ENCODE measurements around the gene IQSEC1. TPM values are rescaled to one million over a fixed set of nuclear protein-coding genes. Genes with fewer than 3 reads are reported as not detected.

Gene IQSEC1
- polyA plus RNA-seq, 4 donors: 27.2 to 45.5 (median 34.7) TPM

DNA sequence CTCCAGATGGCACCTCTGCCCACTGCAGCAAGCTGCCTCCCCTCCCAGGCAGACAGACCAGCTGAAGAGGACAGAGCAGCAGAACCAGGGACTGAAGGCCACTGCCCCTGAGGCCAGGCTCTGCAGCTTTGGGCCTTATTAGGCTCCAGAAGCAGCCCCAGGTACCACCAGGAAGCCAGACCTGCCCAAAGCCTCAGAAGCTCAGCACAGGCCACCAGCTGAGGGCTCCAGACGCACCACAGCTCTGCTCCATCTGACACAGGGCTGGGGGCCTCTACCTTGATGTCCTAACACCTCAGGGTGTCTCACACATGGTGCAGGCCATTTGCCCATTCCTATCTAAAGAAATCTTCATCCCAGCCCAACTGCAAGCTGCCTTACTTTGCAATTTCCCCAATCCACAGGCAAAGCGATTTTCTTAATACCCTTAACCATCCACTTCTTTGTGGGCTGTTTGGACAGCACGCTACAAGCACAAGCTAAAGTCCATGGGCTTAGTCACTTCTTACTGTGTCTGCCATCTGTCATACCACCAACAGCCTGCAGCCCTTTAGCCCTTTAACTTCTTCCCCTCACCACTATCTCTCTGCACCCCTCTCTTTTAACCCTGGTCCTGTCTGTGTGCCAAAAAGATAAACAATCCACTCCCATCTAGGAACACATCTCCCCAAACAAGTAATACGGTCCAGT, 112.1 kb downstream of the IQSEC1 start:
- no peak for DNase-seq (ENCODE audit: low read depth in 4 of 4, low spot score in 3 of 4)

DNA sequence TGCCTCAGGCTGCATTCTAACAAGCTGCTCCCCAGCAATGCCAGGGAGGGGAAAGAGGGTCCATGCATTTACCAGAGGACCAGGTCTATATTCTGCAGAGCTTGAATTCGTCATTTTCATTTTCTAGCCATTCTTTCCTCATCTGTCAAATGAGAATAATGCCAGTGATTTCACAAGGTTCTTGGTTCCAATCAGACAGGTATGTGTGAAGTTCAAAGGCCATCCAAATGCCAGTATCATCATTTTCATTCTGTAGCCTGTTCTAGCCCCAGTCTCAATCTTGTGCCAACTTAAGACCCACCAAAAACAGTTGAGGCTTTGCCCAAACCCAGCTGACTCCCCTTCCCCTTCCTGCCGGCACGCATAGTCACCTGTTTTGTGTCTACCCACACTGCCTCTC, 112.7 kb downstream of the IQSEC1 start:
- no peak for DNase-seq (ENCODE audit: low read depth in 4 of 4, low spot score in 3 of 4)

DNA sequence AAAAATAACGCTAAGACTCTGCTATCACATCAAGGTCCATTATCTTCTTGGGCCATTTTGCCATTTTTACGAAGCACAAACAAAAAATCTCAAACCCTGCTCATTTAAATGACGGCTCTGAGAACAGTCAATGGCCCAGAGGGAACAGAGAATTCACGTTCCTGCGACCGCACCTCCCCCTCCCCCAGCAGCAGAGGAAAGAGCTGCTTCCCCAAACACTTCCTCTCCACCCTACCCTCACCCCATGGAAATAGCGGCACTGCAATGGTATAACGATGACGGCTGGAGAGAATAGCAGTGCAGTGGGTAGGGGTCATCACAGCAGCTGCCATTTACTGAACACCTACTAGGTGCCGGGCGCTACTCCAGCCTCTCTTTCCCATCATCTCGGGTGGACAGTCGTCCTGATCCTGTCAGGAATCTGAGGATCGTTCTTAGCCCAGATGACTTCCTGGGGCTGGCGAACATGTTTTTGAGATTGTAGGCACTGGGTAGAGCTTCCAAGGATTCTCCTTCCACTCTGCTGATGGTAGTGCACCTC, 113.3 kb downstream of the IQSEC1 start:
- DNase-seq (ENCODE audit: low read depth in 4 of 4, low spot score in 3 of 4): no peak

DNA sequence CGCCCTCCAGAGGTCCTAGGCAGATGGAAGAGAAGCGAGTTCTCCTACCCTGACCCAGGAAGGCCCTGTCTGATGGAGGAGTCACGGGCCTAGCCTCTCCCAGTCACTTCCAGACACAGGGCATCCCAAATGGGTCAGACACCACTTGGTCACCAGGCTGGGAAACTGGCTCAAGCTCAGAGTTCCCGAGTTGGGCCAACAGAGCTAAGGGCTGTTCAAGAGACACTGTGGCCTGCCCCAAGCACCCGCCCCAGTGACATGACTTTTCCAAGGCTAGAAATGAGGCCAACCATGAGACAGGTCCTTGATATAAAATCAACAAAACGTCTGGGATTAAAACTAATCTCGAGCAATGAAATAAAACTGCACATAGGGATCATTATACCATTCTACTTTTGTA, 113.8 kb downstream of the IQSEC1 start:
- no peak for DNase-seq (ENCODE audit: low read depth in 4 of 4, low spot score in 3 of 4)

DNA sequence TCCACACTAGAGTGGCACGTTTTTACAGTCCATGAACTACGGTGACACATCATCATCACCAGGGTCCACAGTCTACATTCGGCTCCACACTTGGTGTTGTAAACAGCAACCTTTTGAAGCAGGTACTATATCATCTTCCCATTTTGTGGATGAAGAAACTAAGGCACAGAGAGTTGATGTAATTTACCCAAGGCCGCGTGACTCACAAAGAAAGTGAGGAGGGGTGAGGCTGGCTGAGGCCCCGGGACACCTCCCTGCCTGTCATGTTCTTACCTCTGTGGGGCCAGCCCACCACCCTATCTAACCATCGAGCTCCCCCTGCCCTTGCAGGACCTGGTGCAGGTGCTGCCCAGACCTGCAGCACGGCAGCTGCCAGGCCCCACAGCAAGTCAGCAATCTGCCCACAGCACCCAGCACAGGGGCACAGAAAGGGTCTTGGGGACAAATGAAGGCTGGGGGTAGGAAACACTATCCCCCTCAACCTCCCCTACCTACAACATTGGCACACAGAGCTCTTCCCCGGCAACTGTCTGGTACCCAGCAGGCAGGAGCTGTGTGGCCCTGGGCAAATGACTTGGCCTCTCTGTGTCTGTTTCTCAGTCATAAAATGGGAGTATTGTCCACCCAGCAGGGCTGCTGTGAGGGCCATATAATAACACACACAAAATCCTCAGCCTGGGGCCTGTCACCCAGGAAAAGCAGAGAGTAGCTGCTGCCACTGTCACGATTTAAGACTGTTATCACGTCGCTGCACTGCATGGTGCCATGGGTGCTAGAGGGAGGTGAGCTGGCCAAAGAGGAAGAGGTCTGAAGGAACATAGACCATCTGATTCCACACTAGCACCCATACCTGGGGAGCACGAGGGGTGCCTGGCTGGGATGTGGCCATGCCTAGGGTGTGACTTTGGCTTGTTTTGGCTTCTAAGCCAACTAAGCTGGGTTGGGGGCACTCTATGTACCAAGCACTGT, 115.1 kb downstream of the IQSEC1 start:
- no peak for DNase-seq (ENCODE audit: low read depth in 4 of 4, low spot score in 3 of 4)

DNA sequence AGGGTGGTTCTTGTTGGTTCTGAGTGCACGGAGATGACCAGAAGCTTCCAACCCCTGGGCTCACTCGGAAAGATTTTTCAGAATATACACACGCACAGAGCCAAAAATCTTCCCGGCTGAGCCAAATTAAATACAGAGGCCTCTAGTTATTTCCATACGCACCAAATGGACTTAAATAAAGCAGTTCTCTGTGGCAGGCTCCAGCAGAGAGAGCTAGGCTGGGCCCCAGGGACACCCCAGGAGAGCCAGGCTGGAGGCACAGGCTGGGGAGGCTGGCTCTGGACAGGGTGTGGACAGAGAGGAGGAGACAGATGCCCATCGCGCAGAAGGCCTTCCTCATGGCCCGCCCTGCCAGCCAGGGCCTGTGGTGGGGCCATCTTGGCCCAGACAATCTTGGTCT, 115.9 kb downstream of the IQSEC1 start:
- no peak for DNase-seq (ENCODE audit: low read depth in 4 of 4, low spot score in 3 of 4)

DNA sequence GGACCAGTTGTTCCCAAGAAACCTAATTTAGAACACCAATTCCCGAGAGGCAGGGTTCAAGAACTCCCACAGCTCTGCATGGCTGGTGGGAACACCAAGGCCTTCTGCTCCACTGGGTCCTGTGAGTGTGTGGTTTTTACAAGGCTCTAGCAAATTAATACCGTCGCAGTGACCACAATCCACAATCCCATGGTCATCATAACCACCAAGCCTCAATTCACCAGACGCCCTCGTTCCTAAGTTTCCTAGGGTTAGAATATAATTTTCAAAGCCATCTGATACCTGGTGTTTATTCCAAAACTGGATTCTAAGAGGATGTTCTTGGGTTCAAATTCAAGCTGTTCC, 116.9 kb downstream of the IQSEC1 start:
- no peak for DNase-seq (ENCODE audit: low read depth in 4 of 4, low spot score in 3 of 4)

DNA sequence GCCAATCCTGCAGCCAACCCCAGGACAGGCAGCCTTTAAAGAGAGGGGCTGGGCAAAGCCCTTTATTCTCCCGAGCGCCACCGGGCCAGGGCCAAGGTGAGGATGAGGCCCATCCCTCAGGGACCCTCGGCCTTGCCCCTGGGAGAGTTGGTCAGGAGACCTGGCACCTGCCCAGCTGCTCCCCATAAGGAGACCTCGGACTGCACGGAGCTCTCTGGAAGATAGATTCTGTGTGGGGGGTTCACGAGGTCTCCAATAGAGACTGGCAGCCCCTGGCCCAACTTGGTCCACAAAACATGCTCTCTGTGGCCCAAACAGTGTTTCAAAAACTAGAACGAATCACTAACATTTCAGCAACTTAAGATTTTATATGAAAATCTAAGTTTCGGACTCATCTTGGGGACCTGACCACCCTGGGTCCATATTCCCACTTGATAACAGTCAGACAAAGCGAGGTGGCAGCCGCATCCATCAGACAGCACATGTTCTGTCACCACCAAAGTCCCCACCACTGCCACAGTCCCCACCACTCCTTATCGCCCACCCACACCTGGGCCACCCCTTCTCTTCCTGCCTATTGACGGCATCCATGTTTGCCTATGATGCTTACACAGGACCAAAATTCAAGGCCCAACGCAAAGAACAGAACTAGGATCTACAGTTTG, 117.4 kb downstream of the IQSEC1 start:
- DNase-seq (ENCODE audit: low read depth in 4 of 4, low spot score in 3 of 4): no peak

DNA sequence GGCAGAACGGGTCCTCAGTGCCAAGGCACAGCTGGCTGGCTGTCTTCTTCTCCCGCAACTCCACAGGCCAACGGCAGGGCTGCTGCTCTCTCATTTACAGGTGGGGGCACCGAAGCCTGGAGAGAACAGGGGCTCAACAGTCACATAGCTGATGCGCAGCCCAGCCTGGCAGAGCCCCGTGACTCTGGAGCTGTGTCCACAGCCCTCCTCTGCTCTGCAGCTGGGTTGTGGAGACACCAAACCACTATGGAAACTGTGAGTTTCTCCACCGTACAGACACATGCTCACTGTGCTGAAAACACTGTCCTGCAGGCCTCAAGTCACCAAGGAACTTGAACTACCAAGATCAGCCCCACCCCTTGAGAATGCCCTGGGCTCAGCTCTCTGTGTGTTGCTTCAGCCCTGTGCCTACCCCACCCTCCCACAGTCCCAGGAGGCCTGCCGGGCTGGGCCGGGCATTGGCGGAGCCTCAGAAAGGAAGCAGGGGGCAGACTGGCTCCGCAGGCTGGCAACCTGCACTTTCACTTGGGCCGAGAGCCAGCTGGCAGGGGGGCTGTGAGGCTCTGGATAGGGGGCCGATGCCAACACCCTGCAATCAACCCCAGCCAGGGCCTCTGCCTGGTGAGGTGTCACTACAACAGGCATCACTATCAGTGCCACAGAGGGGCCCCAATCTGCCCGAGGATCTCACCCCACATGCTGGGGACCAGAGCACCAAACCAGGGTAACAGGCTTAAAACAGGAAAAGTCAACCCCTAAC, 118.2 kb downstream of the IQSEC1 start:
- DNase-seq (ENCODE audit: low read depth in 4 of 4, low spot score in 3 of 4): no peak

DNA sequence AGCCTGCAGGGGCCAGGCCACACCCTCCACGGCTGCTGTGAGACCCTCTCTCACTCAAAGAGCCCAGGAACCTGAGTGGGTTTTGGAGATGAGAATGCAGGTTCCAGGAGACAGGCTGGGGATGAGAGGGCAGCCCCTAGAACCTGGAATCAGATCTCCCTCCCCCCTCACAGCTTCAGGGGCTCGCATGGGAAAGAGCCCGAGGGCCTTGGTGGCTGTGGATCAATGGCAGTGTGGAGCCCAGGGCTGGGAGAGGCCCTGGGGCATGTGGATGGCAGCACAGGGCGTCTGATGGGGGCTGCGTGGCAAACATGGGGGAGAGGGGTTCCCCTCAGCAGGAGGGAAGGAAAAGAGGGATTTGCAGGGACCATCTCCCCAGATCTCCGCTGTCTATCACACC, 119.0 kb downstream of the IQSEC1 start:
- DNase-seq (ENCODE audit: low read depth in 4 of 4, low spot score in 3 of 4): no peak

DNA sequence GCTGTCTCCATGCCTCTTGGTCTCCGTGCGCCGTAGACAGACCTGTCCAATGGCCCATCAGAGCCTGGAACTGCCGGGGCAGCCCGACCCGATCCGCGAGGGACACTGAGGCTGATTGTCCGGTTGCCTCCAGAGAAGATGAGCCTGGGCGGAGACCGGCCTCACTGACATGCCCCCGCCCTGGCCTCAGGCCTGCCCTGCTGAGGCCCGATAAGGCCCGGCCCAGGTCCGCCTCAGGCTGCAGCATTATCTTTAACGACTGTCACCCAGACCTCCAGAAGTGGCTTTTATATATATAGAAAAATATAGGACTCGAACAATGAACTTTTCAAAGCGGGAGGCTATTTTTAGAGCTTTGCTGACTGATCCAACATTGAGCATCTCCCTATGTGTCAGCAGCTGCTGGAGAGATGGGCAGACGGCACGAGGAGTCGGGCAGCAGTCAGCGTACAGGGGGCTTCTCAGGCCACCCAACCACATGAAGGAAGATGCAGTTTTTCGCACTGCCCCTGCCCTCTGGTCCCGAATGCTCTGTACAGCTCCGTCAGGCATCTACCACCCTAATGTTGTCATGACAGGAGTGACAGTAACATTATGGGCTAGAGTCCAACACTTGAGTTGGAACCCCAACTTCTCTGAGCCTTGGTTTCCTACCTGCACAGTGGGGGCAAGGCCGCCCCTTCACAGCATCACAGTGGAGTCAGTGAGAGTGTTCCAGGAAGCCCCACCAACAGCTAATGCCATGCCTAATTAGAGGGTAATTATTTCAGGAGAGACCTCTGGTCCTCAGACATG, 119.8 kb downstream of the IQSEC1 start:
- DNase-seq (ENCODE audit: low read depth in 4 of 4, low spot score in 3 of 4): no peak

DNA sequence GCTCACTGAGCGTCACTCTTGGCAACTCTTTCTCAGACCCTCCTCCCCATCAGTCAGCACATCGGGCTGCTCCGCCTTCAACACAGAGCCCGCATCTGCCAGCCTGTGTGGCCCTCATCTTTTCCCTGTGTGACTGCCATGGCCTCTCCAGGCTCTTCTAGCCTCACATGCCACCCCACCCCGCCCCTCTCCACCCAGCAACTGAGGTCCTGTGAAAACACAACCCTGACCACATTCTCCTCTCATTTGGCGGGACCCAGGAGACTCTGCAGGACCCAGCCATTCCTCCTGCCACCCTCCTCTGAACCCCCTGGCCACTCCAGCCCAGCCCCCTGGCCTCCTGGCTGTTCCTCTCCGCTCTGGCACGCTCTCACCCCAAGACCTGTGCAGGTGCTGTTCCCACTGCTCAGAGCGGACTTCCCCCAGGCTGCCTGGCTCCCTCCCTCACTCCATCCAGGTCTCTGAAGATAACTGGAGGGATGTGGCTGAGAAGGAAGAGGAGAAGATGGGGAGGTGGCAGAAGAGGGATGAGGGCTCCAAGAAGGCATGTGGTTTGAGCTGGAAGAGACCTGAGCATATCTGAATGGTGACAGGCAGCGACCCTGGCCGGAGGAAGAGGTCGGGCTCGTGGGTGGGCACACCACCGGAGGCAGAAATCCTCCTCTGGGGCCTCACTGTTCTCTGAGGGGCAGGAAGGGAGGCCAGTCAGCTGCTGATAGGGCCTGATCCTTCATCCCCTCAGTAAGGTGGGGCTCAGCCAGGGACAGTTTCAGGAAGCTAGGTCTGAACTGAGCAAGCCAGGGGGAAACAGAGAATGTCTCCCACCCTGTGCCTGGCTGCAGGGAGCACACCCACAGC, 120.7 kb downstream of the IQSEC1 start:
- DNase-seq (ENCODE audit: low read depth in 4 of 4, low spot score in 3 of 4): no peak

DNA sequence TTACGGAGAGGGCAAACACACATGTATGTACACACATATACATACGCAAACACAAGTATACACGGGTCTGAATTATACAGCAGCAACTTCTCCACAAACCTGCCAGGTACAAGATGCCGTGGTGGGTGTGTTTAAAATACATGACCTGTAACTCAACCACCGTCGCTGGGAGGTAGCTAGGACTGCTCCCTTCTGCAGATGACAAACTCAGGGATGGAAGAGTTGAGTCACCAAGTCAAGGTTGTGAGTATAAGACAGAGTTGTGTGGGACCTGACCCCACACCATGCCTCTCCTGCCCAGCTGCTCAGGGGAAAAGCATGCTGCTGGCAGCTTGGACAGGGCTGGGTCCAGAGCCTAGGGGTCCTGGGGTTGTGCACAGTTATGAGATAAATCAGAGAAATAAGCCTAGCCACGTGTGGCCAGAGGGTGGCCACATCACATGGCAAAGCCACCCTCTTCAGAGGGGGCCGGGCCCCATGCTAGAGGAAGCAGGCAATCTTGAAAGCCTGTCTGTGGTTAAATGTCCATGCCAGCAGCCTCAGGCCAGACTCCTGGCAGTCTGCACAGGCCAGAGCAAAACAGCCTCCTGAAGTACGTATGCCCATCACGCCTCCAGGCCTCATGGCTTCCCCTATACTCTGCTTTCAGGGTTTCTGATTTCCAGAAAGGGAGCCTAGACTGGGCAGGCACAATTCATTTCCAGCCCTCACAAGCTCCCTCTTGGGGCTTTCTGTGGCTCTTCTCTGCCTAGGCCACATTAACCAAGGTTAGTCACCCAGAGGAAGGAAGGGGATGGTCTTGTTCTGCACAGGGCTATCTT, 124.1 kb downstream of the IQSEC1 start:
- no peak for DNase-seq (ENCODE audit: low read depth in 4 of 4, low spot score in 3 of 4)

DNA sequence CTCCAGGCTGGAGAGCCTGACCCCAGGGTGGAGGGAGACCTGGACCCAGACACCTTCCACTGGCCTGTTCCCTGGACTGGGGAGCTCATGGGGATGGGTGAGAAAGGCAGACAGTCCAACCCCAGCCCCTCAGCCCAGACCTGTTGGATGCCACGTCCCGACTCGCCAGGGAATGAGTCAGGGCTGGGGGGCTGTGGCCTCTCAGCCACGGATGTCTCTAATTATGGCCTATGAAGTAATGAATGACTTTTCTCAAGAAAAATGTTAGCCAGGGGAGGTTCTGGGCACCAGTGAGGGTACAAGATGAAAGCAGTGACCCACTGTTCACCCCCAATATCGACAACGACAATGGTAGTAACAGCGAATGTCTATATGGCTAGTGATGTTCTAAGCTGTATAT, 124.9 kb downstream of the IQSEC1 start:
- no peak for DNase-seq (ENCODE audit: low read depth in 4 of 4, low spot score in 3 of 4)

DNA sequence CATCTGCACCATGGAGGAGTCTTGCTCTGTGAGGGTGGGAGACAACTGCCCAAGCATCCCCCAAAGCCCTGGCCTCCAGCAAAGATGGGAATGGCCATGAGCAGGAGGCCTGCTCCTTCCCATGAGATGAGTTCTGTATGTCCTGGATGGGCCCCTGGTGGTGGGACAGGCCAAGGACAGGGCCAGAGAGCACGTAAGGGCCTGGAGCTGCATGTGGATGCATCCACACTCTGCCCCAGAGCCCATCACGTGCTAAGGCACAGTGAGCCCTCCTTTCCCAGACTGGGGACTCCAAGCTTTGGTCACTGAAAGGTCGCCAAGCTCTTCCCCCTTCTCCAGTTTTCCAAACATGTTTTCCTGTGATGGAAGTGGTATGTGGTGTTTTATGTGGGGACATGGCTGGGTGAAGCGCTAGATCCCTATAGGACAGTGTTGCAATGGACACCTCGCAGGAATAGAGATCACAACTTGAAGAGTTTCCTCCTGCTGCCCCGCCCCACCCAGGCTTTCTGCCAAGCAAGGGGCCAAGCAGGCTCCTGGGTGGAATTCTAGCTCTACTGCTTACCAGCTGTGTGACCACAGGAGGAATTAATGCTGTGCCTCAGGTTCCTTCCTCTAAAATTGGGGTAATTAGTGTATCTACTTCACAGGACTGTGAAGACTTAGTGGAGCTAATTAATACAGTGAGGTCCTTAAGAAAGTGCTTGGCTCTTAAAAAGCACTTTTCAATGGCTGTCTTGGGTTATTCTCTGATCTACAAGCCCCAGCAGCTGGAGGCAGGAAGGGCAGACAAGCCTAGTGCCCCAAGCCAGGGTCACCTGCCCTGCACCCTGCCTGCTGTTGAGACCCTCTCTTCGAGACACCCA, 125.5 kb downstream of the IQSEC1 start:
- no peak for DNase-seq (ENCODE audit: low read depth in 4 of 4, low spot score in 3 of 4)

DNA sequence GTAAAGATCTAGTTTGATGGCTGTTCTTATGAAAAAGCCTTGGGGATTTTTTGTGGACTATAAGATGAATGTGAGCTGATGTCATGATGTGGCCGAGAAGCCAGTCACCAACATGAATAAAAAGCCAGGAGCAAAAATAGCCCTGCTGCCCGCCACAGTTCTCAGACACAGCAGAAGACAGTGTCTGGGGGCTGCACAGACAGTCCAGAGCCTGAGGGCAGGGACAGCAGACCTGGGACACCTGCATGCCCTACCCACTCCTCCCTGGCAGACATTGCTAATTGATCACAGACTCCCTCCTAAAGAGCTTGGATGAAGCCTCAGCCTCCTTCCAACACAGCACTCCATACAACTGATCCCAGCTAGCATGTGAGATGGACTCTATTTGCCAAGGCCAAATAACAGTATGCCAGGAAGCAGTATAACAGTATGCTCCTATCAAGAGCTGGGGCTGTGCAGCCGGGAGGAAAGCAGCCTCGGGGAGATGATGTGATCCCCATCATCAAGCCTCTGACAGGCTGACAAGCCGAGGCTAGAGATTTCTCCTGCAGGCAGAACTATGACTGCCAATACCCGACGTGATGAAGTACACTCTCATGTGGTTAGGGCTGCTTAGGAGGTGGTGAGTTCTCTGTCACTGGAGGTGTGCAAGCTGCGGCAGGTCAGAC, 126.4 kb downstream of the IQSEC1 start:
- DNase-seq (ENCODE audit: low read depth in 4 of 4, low spot score in 3 of 4): no peak

Measured in left renal pelvis (tissue), 4 donors.